ENCODE measurements around the gene PEX5L.

GRCh38 chr3:180026997-180027396, 9.7 kb downstream of the PEX5L start:
- TF ChIP-seq RAD21 (IDR thresholded peaks at IDR 0.05; ENCODE audit: low read depth) (no peak), EP300 (IDR thresholded peaks at IDR 0.05; ENCODE audit: borderline replicate concordance) (no peak), CEBPB (IDR thresholded peaks at IDR 0.05) (no peak), YY1 (IDR thresholded peaks at IDR 0.05; ENCODE audit: low read depth) (no peak)
